GM18519 (cell line): ENCODE results near the gene MED10.

ENCODE experiments used
- ATAC-seq: cut with Tn5 transposase; IDR thresholded peaks from one replicate; pipeline ENCODE4 v1.9.1; 2021; ENCODE audit warnings: mild to moderate bottlenecking, moderate library complexity; ENCODE audit not compliant: unreplicated experiment, low FRiP score

Gene MED10

GRCh38 chr5:6353602-6354302 lies 24.6 kb downstream of the MED10 start:
- no peak for ATAC-seq

GRCh38 chr5:6350277-6351090 lies 27.9 kb downstream of the MED10 start:
- no peak for ATAC-seq

GRCh38 chr5:6349387-6349786 lies 29.0 kb downstream of the MED10 start:
- no peak for ATAC-seq

- ATAC-seq, result no peak
These were observed 29.8 kb downstream of the MED10 start for GRCh38 chr5:6348476-6349000.

- no peak for ATAC-seq
These were observed 30.7 kb downstream of the MED10 start for GRCh38 chr5:6347673-6348072.

- no peak for ATAC-seq
These were observed 31.2 kb downstream of the MED10 start for GRCh38 chr5:6347165-6347564.

GRCh38 chr5:6344593-6344989 lies 33.8 kb downstream of the MED10 start:
- no peak for ATAC-seq

- no peak for ATAC-seq
These were observed 34.3 kb downstream of the MED10 start for GRCh38 chr5:6343951-6344592.

GRCh38 chr5:6342689-6343315 lies 35.5 kb downstream of the MED10 start:
- no peak for ATAC-seq

- no peak for ATAC-seq
These were observed 38.2 kb downstream of the MED10 start for GRCh38 chr5:6340100-6340499.

- no peak for ATAC-seq
These were observed 39.5 kb downstream of the MED10 start for GRCh38 chr5:6338871-6339270.

GRCh38 chr5:6338135-6338534 lies 40.2 kb downstream of the MED10 start:
- ATAC-seq, result no peak

GRCh38 chr5:6333182-6333905 lies 45.0 kb downstream of the MED10 start:
- no peak for ATAC-seq

GRCh38 chr5:6328173-6328572 lies 50.2 kb downstream of the MED10 start:
- ATAC-seq, result no peak

- ATAC-seq, result no peak
These were observed 51.6 kb downstream of the MED10 start for GRCh38 chr5:6326776-6327175.

GRCh38 chr5:6322163-6322713 lies 56.1 kb downstream of the MED10 start:
- ATAC-seq, result no peak
